Astrocyte of the cerebellum (primary cell): ENCODE results near the gene FRRS1L.

ENCODE experiments used
- DNase-seq: peaks from one replicate; pipeline ENCODE4 v3.0.0-alpha.2; 2011; ENCODE audit warnings: low read depth
- H3K4me3 ChIP-seq: 2 replicates; pipeline ENCODE4 v1.5.1; 2011; ENCODE audit warnings: mild to moderate bottlenecking, low read depth, low read length, moderate library complexity
- in situ Hi-C: cut with HindIII; loops from 2 replicates; pipeline ENCODE4 v1.10.0; 2017; ENCODE audit warnings: low sequenced_read_pairs
- TF ChIP-seq, protein P1 (sequence below): IDR thresholded peaks from 2 replicates; pipeline ENCODE4 v1.5.1; 2012; ENCODE audit warnings: low read length, low read depth, moderate library complexity, mild to moderate bottlenecking; ENCODE audit errors: missing control alignments

FRRS1L gene

DNA sequence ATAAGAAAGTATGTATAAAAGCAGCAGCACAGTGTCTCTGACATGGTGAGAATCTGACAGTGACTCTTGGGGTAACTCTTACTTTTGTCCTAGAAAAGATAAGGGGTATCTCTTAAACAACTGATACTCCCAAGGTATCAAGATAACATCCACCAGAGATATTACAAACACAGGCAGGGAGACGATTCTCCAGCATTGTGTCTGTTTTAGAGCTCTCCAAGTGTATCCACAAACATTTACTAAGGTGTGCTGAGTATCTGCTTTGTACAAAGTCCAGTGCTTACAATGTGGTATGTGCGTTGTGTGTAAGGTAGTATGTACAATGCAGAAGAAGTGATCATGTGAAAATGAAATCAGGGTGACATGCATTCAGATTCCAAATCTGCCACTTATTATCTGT is 42.9 kb downstream of the FRRS1L start:
- no peak overlapping the region for H3K4me3 ChIP-seq
- no peak for DNase-seq
- in situ Hi-C loops = no loop called here
- TF ChIP-seq, protein P1, sequence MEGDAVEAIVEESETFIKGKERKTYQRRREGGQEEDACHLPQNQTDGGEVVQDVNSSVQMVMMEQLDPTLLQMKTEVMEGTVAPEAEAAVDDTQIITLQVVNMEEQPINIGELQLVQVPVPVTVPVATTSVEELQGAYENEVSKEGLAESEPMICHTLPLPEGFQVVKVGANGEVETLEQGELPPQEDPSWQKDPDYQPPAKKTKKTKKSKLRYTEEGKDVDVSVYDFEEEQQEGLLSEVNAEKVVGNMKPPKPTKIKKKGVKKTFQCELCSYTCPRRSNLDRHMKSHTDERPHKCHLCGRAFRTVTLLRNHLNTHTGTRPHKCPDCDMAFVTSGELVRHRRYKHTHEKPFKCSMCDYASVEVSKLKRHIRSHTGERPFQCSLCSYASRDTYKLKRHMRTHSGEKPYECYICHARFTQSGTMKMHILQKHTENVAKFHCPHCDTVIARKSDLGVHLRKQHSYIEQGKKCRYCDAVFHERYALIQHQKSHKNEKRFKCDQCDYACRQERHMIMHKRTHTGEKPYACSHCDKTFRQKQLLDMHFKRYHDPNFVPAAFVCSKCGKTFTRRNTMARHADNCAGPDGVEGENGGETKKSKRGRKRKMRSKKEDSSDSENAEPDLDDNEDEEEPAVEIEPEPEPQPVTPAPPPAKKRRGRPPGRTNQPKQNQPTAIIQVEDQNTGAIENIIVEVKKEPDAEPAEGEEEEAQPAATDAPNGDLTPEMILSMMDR = no peak

DNA sequence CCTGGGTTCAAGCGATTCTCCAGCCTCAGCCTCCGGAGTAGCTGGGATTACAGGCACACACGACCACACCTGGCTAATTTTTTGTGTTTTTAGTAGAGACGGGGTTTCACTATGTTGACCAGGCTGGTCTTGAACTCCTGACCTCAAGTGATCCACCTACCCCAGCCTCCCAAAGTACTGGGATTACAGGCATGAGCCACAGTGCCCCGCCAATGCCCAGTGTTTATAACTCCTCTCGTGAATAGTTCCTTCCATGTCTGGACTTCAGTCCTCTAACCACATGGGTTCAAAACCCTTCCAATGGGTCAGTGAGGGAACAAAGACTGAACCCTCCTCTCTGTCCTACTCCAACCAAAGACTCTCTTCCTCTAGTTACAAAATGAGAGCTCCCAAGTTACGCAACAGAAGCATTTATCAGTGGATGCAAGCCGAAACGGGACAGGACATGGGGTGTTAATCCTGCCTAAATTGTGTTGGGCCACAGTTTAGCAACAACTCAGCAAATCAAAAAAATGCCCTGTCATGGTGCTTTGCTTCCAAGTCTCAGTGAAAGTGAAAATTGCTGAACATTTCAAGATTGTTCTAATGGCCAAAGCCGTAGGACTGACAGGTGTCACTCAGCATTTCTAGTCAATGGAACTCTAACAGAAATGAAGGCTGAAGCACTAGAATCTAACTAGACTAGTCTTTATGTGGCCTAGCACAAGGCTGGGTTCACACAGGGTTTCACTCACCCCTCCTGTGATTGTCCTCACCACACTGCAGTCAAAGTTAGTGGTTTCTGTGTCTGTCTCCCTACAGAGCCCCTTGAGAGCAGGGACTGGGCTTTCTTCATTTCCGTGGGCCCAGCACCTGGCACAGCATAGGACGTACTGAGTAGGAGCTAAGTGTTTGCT is 44.1 kb downstream of the FRRS1L start:
- in situ Hi-C loops = no loop called here

DNA sequence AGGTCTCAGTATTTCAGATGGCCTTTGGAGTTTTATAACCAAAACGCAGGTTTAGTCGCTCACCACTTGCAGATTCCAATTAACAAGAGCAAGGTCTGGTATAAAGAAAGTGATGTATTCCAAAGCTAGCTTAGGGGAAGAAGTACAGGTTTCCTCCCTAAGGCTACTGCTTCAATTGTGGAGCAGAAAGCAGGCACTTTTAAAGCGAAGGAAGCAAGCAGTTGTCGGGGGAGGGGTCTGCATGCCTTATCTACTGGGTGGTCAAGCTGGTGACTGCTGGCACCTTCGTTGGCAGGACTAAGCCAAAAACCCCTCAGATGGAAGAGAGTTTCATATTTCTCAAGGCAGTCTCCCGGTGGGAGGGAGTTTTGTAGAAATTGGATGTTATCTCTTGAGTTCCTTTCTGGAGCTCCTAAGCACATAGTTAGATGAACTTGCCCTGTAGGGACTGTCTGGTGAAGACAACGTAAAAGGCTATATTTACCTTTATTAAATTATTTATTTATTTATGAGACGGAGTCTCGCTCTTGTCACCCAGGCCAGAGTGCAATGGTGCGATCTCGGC is 45.7 kb downstream of the FRRS1L start:
- no peak for DNase-seq
- in situ Hi-C loops = no loop called here
- H3K4me3 ChIP-seq = no peak overlapping the region
- TF ChIP-seq, protein P1 = no peak

More for the DNA sequence above, 44.1 kb downstream of the FRRS1L start:
- H3K4me3 ChIP-seq = no peak overlapping the region
- no peak for DNase-seq
- TF ChIP-seq, protein P1 = no peak

DNA sequence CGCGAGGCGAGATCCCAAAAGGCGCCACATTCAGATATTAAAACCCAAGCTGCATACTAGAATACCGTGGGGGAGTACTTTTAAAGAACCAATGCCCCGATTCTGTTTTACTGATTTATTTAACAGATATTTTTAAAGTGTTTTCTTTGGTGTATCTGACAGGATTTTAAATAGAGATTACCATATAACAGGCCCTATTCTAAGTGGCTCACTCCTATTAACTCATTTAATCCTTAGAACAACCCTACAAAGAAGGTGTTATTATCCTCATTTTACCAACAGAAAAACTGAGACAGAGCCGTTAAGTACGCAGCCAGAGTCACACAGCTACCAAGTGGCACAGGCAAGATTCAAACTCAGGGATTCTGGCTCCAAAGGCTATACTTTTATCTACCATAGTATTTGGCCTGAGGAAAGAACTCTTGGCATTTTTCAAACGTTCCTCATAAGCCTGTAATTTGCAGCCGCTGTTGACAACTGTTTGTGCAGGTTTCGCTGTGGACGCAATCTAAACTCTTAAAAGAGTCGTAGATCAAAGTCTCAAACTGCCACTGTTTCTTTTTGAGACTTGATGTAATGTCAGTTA is 46.8 kb downstream of the FRRS1L start:
- no peak for DNase-seq
- in situ Hi-C loops = no loop called here
- no peak overlapping the region for H3K4me3 ChIP-seq
- TF ChIP-seq, protein P1 = no peak

DNA sequence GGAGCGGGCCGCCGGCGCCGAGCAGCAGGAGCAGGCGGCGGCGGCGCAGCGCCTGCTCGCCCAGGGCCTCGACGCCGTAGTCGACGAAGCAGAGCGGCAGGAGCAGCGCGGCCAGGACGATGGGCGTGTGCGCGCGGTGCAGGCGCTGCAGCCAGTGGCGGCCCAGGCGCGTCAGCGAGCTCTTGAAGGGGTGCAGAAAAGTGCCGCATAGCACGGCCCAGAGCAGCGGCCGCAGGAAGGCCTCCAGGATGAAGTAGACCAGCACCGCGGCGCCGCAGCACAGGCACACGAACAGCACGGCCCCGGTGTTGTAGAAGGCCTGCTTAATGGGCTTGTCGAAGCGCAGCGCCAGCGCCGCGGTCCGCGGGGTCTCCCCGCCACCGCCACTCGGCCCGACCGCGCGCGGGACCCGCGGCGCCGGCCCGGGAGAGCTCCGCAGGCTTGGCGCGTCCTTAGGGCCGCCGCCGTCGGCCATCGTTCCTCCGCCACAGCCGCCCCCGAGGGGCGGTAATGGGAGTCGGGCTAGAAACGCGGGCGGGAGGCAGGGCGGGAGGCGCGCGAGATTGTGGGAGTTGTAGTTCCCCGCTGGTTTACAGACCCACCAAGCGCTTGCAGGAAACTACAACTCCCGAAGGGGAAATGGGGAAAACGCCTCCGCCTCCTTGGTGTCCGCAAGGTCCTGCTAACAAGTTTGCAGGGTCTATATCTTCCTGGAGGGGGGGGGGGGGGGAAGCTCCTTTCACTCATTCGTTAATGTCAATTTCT is 47.4 kb downstream of the FRRS1L start, which contains the start of gene TMEM245:
Gene TMEM245, minus strand, starts transcription at position 509 of the 765 bp plus-strand sequence. Its CDS starts 34 bp downstream, at position 475.
- peak; percentile 99 for DNase-seq
- in situ Hi-C loops = no loop called here
- peak within 1 kb of the TSS; percentile 64 for H3K4me3 ChIP-seq
- TF ChIP-seq, protein P1 = no peak
